Fibroblast of lung (primary cell): ENCODE results near the gene CACNB2.

ENCODE experiments used
- EZH2 ChIP-seq: IDR thresholded peaks from 2 replicates; pipeline ENCODE4 v1.5.1; 2012; ENCODE audit warnings: low read length, control low read depth, mild to moderate bottlenecking; ENCODE audit errors: missing control alignments
- TF ChIP-seq, protein P1 (sequence below), 2 donors: IDR thresholded peaks in 1 of 2; conservative IDR thresholded peaks in 1 of 2; 1 replicate in 1 of 2; 2 replicates in 1 of 2; pipeline ENCODE4 v1.5.1; 2011 to 2012; ENCODE audit warnings: low read length in 2 of 2, control low read depth in 1 of 2, inconsistent platforms in 1 of 2, low read depth in 1 of 2, mild to moderate bottlenecking in 1 of 2

GRCh38 chr10:18566177-18566576 is 426.0 kb downstream of the CACNB2 start:
- TF ChIP-seq, protein P1, sequence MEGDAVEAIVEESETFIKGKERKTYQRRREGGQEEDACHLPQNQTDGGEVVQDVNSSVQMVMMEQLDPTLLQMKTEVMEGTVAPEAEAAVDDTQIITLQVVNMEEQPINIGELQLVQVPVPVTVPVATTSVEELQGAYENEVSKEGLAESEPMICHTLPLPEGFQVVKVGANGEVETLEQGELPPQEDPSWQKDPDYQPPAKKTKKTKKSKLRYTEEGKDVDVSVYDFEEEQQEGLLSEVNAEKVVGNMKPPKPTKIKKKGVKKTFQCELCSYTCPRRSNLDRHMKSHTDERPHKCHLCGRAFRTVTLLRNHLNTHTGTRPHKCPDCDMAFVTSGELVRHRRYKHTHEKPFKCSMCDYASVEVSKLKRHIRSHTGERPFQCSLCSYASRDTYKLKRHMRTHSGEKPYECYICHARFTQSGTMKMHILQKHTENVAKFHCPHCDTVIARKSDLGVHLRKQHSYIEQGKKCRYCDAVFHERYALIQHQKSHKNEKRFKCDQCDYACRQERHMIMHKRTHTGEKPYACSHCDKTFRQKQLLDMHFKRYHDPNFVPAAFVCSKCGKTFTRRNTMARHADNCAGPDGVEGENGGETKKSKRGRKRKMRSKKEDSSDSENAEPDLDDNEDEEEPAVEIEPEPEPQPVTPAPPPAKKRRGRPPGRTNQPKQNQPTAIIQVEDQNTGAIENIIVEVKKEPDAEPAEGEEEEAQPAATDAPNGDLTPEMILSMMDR (conservative IDR thresholded peaks at IDR 0.05 in 1 of 2, IDR thresholded peaks at IDR 0.05 in 1 of 2; ENCODE audit: low read depth in 1 of 2, low read length in 2 of 2), result no peak
- no peak for TF ChIP-seq EZH2
